ENCODE data around the gene ATP1A4. TPM values are rescaled to one million over a fixed set of nuclear protein-coding genes. Genes with fewer than 3 reads are reported as not detected.

Gene ATP1A4
- total and polyA plus RNA-seq, 2 of the 13 experiments (the other 11 are each of a cell fraction or from before 2014, with no cell fraction given): not detected

GRCh38 chr1:160205242-160206035 is 54.0 kb downstream of the ATP1A4 start, which contains the start of gene PEA15:
TSS of gene PEA15 (plus strand) at chr1:160205384. CDS start at chr1:160211545, 6,161 bp downstream.
- no peak for DNase-seq (ENCODE audit: low spot score)
- CTCF ChIA-PET (ENCODE audit: low intra/inter-chr PET ratio, low total read pairs): no interaction called here
- TF ChIP-seq SAP130 (CRISPR knock-in tag; IDR thresholded peaks at IDR 0.05; ENCODE audit: low read depth) (peak; percentile 69), PLSCR1 (CRISPR knock-in tag; IDR thresholded peaks at IDR 0.05; ENCODE audit: borderline replicate concordance) (no peak), SOX6 (IDR thresholded peaks at IDR 0.05) (no peak), SOX6 (CRISPR knock-in tag; IDR thresholded peaks at IDR 0.05) (no peak), ZNF724P (CRISPR knock-in tag; IDR thresholded peaks at IDR 0.05; ENCODE audit: borderline replicate concordance) (peak; percentile 63; the same call in 1 of the 2 replicates), ZNF160 (CRISPR knock-in tag; IDR thresholded peaks at IDR 0.05) (peak; percentile 37; the same call in 1 of the 2 replicates), TFDP1 (CRISPR knock-in tag; IDR thresholded peaks at IDR 0.05; ENCODE audit: borderline replicate concordance) (peak; percentile 35; the same call in 1 of the 2 replicates), ZNF605 (CRISPR knock-in tag; IDR thresholded peaks at IDR 0.05) (0 out of 2 replicates have a peak, but pooled peaks have one; percentile 35), HNF4A (CRISPR knock-in tag; IDR thresholded peaks at IDR 0.05) (0 out of 2 replicates have a peak, but pooled peaks have one; percentile 5), ZNF678 (CRISPR knock-in tag; IDR thresholded peaks at IDR 0.05) (peak; percentile 44; the same call in 1 of the 2 replicates), ETS1 (CRISPR knock-in tag; IDR thresholded peaks at IDR 0.05) (no peak), SOX13 (IDR thresholded peaks at IDR 0.05) (no peak), SOX13 (CRISPR knock-in tag; conservative IDR thresholded peaks at IDR 0.05 in 1 of 2, IDR thresholded peaks at IDR 0.05 in 1 of 2) (no peak), HMGXB4 (CRISPR knock-in tag; IDR thresholded peaks at IDR 0.05; ENCODE audit: borderline replicate concordance in 1 of 2, low read depth in 1 of 2) (no peak; a peak in 1 of 4 replicates), KLF16 (CRISPR knock-in tag; IDR thresholded peaks at IDR 0.05) (no peak), MAX (IDR thresholded peaks at IDR 0.05) (peak; percentile 53; the same call in 1 of the 2 replicates), ELF3 (CRISPR knock-in tag; IDR thresholded peaks at IDR 0.05) (no peak), ZNF558 (CRISPR knock-in tag; IDR thresholded peaks at IDR 0.05; ENCODE audit: borderline replicate concordance) (peak; percentile 64; the same call in 1 of the 2 replicates), ZFAT (CRISPR knock-in tag; conservative IDR thresholded peaks at IDR 0.05) (no peak)

More at GRCh38 chr1:160205242-160206035, 54.0 kb downstream of the ATP1A4 start, which contains the start of gene PEA15:
- ATAC-seq: peak; percentile 79
- H3K4me3 ChIP-seq (replicated peaks in 1 of 3; ENCODE audit: insufficient read depth in 1 of 3, low read depth in 2 of 3, low read length in 3 of 3): peak within 1 kb of the TSS; percentile 84 to 99 (median 86)
- H3K36me3 ChIP-seq (replicated peaks in 1 of 2; ENCODE audit: control insufficient read depth in 1 of 2, insufficient read depth in 2 of 2, low read length in 2 of 2): peaks cover 0 to 2% of the 10 kb centered on the region in 2 experiments; a peak in 2 of 5 replicates
- H2AFZ ChIP-seq (ENCODE audit: low read length): peak within 1 kb of the TSS; percentile 31
- no peaks in the 10 kb centered on the region for H3K27me3 ChIP-seq (ENCODE audit: control insufficient read depth in 1 of 2, insufficient read depth in 2 of 2, low read length in 2 of 2)
- H3K27ac ChIP-seq (ENCODE audit: extremely low read length, insufficient read depth, low read length): peak within 1 kb of the TSS; percentile 52
- H4K20me1 ChIP-seq (ENCODE audit: insufficient read depth, low read length): no peaks in the 10 kb centered on the region
- FAIRE-seq: no peak
- WGBS (ENCODE audit: low lambda C conversion rate): 2% methylated on average over 20 of the region's 76 CpGs
- POLR2A ChIA-PET: no interaction called here
- in situ Hi-C loops (cut with HindIII; ENCODE audit: extremely low pct_ligation_motif_present, low pct_unique_long_range_greater_than_20kb) (no loop called here), intact Hi-C loops (cut with micrococcal nuclease; ENCODE audit: unreplicated experiment) (no loop called here)
- H3K4me1 ChIP-seq (ENCODE audit: insufficient read depth, low read length): peaks cover 32% of the 10 kb centered on the region
- peak within 1 kb of the TSS; percentile 89 for H3K9ac ChIP-seq (ENCODE audit: insufficient read depth, low read depth, low read length)
- H3K4me2 ChIP-seq (ENCODE audit: low read depth, low read length): peak within 1 kb of the TSS; percentile 93
- BruUV-seq (replicated peaks): TSS peak; percentile 70
- H3K79me2 ChIP-seq (ENCODE audit: insufficient read depth, low read length): peaks cover 2% of the 10 kb centered on the region
- H3K9me3 ChIP-seq (ENCODE audit: low read length): no peaks in the 10 kb centered on the region

Data from HepG2 (cell line).